ENCODE measurements around the gene AXL.

DNA sequence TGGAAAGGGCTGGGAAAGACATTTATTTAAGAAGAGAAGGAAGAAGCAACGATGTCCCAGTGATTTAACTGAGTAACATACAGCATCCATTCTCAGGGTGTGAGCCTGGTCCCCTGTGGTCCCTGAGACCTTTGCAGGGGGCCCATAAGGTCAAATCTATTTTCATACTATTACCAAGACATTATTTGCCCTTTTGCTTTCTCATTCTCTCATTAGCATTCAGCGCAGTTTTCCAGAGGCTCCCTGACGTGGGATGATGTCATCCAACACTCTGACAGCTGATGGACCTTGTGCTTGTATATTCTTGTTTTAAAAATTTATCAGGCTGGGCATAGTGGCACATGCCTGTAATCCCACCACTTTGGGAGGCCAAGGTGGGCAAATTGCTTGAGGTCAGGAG, 26.8 kb downstream of the AXL start:
- TF ChIP-seq, protein P1, sequence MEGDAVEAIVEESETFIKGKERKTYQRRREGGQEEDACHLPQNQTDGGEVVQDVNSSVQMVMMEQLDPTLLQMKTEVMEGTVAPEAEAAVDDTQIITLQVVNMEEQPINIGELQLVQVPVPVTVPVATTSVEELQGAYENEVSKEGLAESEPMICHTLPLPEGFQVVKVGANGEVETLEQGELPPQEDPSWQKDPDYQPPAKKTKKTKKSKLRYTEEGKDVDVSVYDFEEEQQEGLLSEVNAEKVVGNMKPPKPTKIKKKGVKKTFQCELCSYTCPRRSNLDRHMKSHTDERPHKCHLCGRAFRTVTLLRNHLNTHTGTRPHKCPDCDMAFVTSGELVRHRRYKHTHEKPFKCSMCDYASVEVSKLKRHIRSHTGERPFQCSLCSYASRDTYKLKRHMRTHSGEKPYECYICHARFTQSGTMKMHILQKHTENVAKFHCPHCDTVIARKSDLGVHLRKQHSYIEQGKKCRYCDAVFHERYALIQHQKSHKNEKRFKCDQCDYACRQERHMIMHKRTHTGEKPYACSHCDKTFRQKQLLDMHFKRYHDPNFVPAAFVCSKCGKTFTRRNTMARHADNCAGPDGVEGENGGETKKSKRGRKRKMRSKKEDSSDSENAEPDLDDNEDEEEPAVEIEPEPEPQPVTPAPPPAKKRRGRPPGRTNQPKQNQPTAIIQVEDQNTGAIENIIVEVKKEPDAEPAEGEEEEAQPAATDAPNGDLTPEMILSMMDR (conservative IDR thresholded peaks at IDR 0.05), result no peak
- no peak for TF ChIP-seq EZH2 (IDR thresholded peaks at IDR 0.05; ENCODE audit: low read depth)
